Transverse colon (tissue), 4 donors: Measurements from ENCODE around the gene AFP. TPM values are rescaled to one million over a fixed set of nuclear protein-coding genes. Genes with fewer than 3 reads are reported as not detected.

Experiments
- DNase-seq: peaks from one replicate; pipeline ENCODE4 v3.0.0-alpha.2; 2019
- H3K27ac ChIP-seq, 4 donors: fragments of 200-600 bp; sonication (generic); 2 replicates each; pipeline ENCODE4 v1.5.1; 2016 to 2018; ENCODE audit warnings: inconsistent platforms in 4 of 4
- H3K27me3 ChIP-seq: fragments of 200-600 bp; sonication (generic); 2 replicates; pipeline ENCODE4 v1.5.1; 2017; ENCODE audit warnings: inconsistent platforms
- H3K36me3 ChIP-seq, 4 donors: fragments of 200-600 bp; sonication (generic); 2 replicates each; pipeline ENCODE4 v1.5.1; 2017 to 2019; ENCODE audit warnings: inconsistent platforms in 4 of 4
- H3K4me1 ChIP-seq, 4 donors: fragments of 200-600 bp; sonication (generic); 2 replicates each; pipeline ENCODE4 v1.5.1; 2017 to 2020; ENCODE audit warnings: inconsistent platforms in 4 of 4
- H3K4me3 ChIP-seq, 4 donors: fragments of 200-600 bp; sonication (generic); 1 replicate in 1 of 4; 2 replicates in 3 of 4; pipeline versions ENCODE4 v1.5.1 to v1.6.1; 2017 to 2019; ENCODE audit warnings: inconsistent platforms in 4 of 4
- H3K9me3 ChIP-seq, 2 donors: fragments of 200-600 bp; sonication (generic); 2 replicates each; pipeline ENCODE4 v1.5.1; 2017 to 2019; ENCODE audit warnings: inconsistent platforms in 2 of 2
- CTCF ChIP-seq, 5 experiments: fragments of 200-600 bp in 3 of 5; fragments of 450-650 bp in 2 of 5; sonication (generic) in 3 of 5; IDR thresholded peaks; 1 replicate in 2 of 5; 2 replicates in 3 of 5; pipeline ENCODE4 v1.5.1; 2016 to 2017; ENCODE audit warnings: antibody characterized with exemption in 5 of 5, inconsistent platforms in 3 of 5, mild to moderate bottlenecking in 2 of 5, moderate library complexity in 1 of 5
- EP300 ChIP-seq: sonication (generic); formaldehyde crosslinking; IDR thresholded peaks from one replicate; pipeline ENCODE4 v1.6.1; 2017; ENCODE audit warnings: antibody characterized with exemption, low read depth
- POLR2A ChIP-seq: fragments of 450-650 bp; IDR thresholded peaks from one replicate; pipeline ENCODE4 v1.6.1; 2016; ENCODE audit warnings: antibody characterized with exemption, mild to moderate bottlenecking, moderate library complexity
- POLR2AphosphoS5 ChIP-seq, 3 donors: sonication (generic); formaldehyde crosslinking; IDR thresholded peaks; one replicate each; pipeline ENCODE4 v1.6.1; 2016; ENCODE audit warnings: antibody characterized with exemption in 3 of 3
- WGBS, 2 donors: methylation state at CpG; one replicate each; pipeline ENCODE4 v1.1.5; 2018; ENCODE audit warnings: low coverage in 1 of 2; 5-methylcytosine and 5-hydroxymethylcytosine counted together
- in situ Hi-C, 4 donors: fragments of 200-750 bp; cut with MboI; loops; one replicate each; pipeline versions ENCODE4 v1.15.0 to v1.15.1; 2017; ENCODE audit warnings: low sequenced_read_pairs in 3 of 4, low pct_ligation_motif_present in 1 of 4, low pct_unique_long_range_greater_than_20kb in 1 of 4
- intact Hi-C: fragments of 100-400 bp; cut with DNase I; formaldehyde crosslinking; loops from one replicate; pipeline ENCODE4 v1.15.1; 2023; ENCODE audit warnings: low total_unique reads
- total RNA-seq, 4 donors: library from RNA; depleted of rRNA; stranded (reverse); fragments of >200 nt; gene quantifications; one replicate each; pipeline ENCODE4 v1.1.0, GENCODE V29; 2016

AFP gene
- total RNA-seq, 4 donors from 2014 or later, result not detected

- intact Hi-C loops, result no loop called here
- in situ Hi-C loops, result no loop called here
- TF ChIP-seq CTCF (IDR thresholded peaks at IDR 0.05) (no peak), POLR2A (no peak), POLR2AphosphoS5 (IDR thresholded peaks at IDR 0.05) (no peak), EP300 (no peak)
Measured at GRCh38 chr4:73392936-73393335, 43.1 kb upstream of the AFP start.

GRCh38 chr4:73396304-73396703, 39.7 kb upstream of the AFP start:
- in situ Hi-C loops, result no loop called here
- intact Hi-C loops, result no loop called here
- no peaks in the 10 kb centered on the region for H3K4me1 ChIP-seq
- no peak overlapping the region for H3K27ac ChIP-seq
- no peak for DNase-seq
- H3K36me3 ChIP-seq, result no peaks in the 10 kb centered on the region
- H3K4me3 ChIP-seq, result no peak overlapping the region
- no peaks in the 10 kb centered on the region for H3K9me3 ChIP-seq
- no peak for TF ChIP-seq EP300
- TF ChIP-seq POLR2AphosphoS5 (IDR thresholded peaks at IDR 0.05), result no peak
- no peak for TF ChIP-seq CTCF (IDR thresholded peaks at IDR 0.05)
- no peak for TF ChIP-seq POLR2A
- H3K27me3 ChIP-seq, result no peaks in the 10 kb centered on the region
- WGBS, 2 donors, result 69 to 91% methylated on average over 1 of the region's 1 CpG

More at GRCh38 chr4:73392936-73393335, 43.1 kb upstream of the AFP start:
- DNase-seq, result no peak
- Histone ChIP-seq H3K27me3 (no peaks in the 10 kb centered on the region), H3K4me1 (no peaks in the 10 kb centered on the region), H3K27ac (no peak overlapping the region), H3K36me3 (no peaks in the 10 kb centered on the region), H3K4me3 (no peak overlapping the region), H3K9me3 (no peaks in the 10 kb centered on the region)
- 73 to 86% methylated on average over 2 of the region's 2 CpGs for WGBS, 2 donors

- no peaks in the 10 kb centered on the region for H3K4me1 ChIP-seq
- no peak overlapping the region for H3K27ac ChIP-seq
- H3K4me3 ChIP-seq, result no peak overlapping the region
- no peak for TF ChIP-seq POLR2AphosphoS5 (IDR thresholded peaks at IDR 0.05)
- TF ChIP-seq EP300, result no peak
- TF ChIP-seq CTCF (IDR thresholded peaks at IDR 0.05), result no peak
- no peak for TF ChIP-seq POLR2A
- no peaks in the 10 kb centered on the region for H3K9me3 ChIP-seq
- no peaks in the 10 kb centered on the region for H3K27me3 ChIP-seq
- in situ Hi-C loops (no loop called here), intact Hi-C loops (no loop called here)
- no peak for DNase-seq
- no peaks in the 10 kb centered on the region for H3K36me3 ChIP-seq
- WGBS, 2 donors, result 84 to 91% methylated on average over 5 of the region's 5 CpGs
Measured at GRCh38 chr4:73396993-73397972, 38.7 kb upstream of the AFP start.

GRCh38 chr4:73401412-73401811, 34.6 kb upstream of the AFP start:
- Histone ChIP-seq H3K36me3 (no peaks in the 10 kb centered on the region), H3K4me3 (no peak overlapping the region), H3K27ac (no peak overlapping the region), H3K4me1 (no peaks in the 10 kb centered on the region), H3K9me3 (no peaks in the 10 kb centered on the region), H3K27me3 (no peaks in the 10 kb centered on the region)
- TF ChIP-seq CTCF (IDR thresholded peaks at IDR 0.05) (no peak), POLR2AphosphoS5 (IDR thresholded peaks at IDR 0.05) (no peak)
- in situ Hi-C loops, result no loop called here
- WGBS, 2 donors, result 32% methylated on average over 2 of the region's 2 CpGs
- intact Hi-C loops, result no loop called here
- no peak for DNase-seq
